ENCODE results near the gene PARP14. TPM values are rescaled to one million over a fixed set of nuclear protein-coding genes. Genes with fewer than 3 reads are reported as not detected.

PARP14 gene
- total RNA-seq, 1 donor from 2014 or later: 21.9 TPM

DNA sequence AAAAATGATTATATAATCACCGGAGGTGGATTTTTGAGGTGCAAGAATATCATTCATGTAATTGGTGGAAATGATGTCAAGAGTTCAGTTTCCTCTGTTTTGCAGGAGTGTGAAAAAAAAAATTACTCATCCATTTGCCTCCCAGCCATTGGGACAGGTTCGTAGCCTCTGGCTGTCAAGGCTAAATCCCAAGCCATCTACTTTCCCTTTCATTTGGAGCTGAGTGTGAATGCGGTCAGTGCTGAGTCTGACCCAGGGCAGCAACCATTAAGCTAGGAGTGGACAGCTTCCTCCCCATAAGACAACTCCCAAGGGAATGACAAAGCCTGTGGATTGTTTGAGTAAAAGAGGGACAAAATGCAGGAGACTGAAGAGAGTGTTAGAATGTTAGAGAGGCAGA, 33.6 kb downstream of the PARP14 start:
- Histone ChIP-seq H3K27ac (ENCODE audit: low read depth, low read length) (no peak overlapping the region), H3K9ac (ENCODE audit: low read depth in 1 of 3, low read length in 3 of 3) (no peak overlapping the region), H3K9me3 (ENCODE audit: control insufficient read depth in 3 of 3, low read length in 3 of 3) (no peaks in the 10 kb centered on the region), H3K27me3 (ENCODE audit: control insufficient read depth in 3 of 3, insufficient read depth in 3 of 3, low read length in 3 of 3) (no peaks in the 10 kb centered on the region), H3K36me3 (ENCODE audit: control insufficient read depth in 3 of 3, insufficient read depth in 3 of 3, low read length in 3 of 3) (peaks cover 16 to 45% (median 44%) of the 10 kb centered on the region in 3 donors), H3K4me3 (ENCODE audit: low read length in 3 of 3) (no peak overlapping the region), H3K4me1 (ENCODE audit: control insufficient read depth in 3 of 3, insufficient read depth in 3 of 3, low read length in 3 of 3) (no peaks in the 10 kb centered on the region)

DNA sequence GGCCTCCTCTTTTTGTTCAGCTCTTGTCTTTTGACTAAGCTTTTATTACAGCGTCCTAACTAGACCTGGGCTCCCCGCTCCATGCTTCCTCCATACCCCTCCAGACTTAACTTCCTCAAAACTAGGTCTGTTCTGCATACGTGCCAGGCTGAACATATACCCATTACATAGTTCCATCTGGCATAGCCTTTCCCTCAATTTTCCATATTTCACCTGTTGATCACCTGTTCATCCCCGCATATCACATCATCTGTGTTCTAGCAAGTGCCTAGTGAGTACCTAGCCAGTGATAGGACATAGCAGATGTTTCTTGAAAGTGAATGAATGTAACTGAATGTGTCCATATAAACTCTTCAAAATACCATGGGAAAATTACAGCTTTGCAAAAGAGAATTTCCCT, 36.0 kb downstream of the PARP14 start:
- H3K9ac ChIP-seq (ENCODE audit: low read depth in 1 of 3, low read length in 3 of 3): no peak overlapping the region
- H3K27me3 ChIP-seq (ENCODE audit: control insufficient read depth in 3 of 3, insufficient read depth in 3 of 3, low read length in 3 of 3): no peaks in the 10 kb centered on the region
- no peaks in the 10 kb centered on the region for H3K4me1 ChIP-seq (ENCODE audit: control insufficient read depth in 3 of 3, insufficient read depth in 3 of 3, low read length in 3 of 3)
- H3K9me3 ChIP-seq (ENCODE audit: control insufficient read depth in 3 of 3, low read length in 3 of 3): no peaks in the 10 kb centered on the region
- no peak overlapping the region for H3K27ac ChIP-seq (ENCODE audit: low read depth, low read length)
- no peak overlapping the region for H3K4me3 ChIP-seq (ENCODE audit: low read length in 3 of 3)
- peaks cover 21 to 46% (median 45%) of the 10 kb centered on the region in 3 donors for H3K36me3 ChIP-seq (ENCODE audit: control insufficient read depth in 3 of 3, insufficient read depth in 3 of 3, low read length in 3 of 3)

DNA sequence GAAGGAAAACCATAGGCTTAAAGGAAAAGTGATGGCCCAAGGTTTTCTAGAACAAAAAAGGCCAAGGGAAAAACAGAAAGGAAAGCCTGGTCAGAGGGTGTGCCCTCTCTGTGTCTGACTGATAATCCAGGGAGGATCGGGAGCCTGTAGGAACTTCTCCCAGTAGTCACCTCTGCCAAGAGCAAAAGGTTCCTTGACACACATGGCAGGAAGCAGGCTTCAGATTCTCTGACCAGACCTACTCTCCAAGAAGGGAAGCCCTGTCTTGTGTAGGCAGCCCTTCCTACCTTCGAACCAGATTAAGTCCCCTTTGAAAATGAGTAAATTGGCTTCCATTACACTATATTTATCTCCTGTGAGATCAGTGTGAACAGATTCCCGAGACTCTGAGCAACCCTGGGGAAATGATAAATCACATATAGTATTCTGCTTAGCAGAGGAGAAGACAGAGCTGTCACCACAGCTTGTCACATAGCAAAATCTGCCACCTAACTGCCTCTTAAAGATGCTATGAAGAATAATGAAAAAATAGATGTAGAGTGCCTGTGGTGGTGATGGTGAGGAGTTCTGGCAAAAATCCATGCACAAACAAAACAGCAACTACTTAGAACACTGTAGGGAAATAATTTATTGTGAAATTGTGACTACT, 38.8 kb downstream of the PARP14 start:
- Histone ChIP-seq H3K4me3 (ENCODE audit: low read length in 3 of 3) (no peak overlapping the region), H3K27ac (ENCODE audit: low read depth, low read length) (no peak overlapping the region), H3K9me3 (ENCODE audit: control insufficient read depth in 3 of 3, low read length in 3 of 3) (no peaks in the 10 kb centered on the region), H3K27me3 (ENCODE audit: control insufficient read depth in 3 of 3, insufficient read depth in 3 of 3, low read length in 3 of 3) (no peaks in the 10 kb centered on the region), H3K4me1 (ENCODE audit: control insufficient read depth in 3 of 3, insufficient read depth in 3 of 3, low read length in 3 of 3) (no peaks in the 10 kb centered on the region), H3K9ac (ENCODE audit: low read depth in 1 of 3, low read length in 3 of 3) (no peak overlapping the region), H3K36me3 (ENCODE audit: control insufficient read depth in 3 of 3, insufficient read depth in 3 of 3, low read length in 3 of 3) (peaks cover 13 to 39% (median 31%) of the 10 kb centered on the region in 3 donors)

DNA sequence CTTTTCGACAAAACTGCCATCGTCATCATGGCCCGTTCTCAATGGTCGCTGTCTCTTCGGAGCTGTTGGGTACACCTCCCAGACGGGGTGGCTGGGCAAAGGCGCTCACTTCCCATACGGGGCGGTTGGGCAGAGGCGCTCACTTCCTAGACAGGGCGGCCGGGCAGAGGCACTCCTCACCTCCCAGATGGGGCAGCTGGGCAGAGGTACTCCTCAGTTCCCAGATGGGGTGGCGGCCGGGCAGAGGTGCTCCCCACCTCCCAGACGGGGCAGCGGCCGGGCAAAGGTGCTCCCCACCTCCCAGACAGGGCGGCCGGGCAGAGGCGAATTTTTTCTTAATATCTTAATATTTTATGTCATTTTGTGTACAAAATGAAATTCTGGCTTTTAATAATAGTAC, 44.5 kb downstream of the PARP14 start:
- peaks cover 0 to 9% (median 3%) of the 10 kb centered on the region in 3 donors for H3K36me3 ChIP-seq (ENCODE audit: control insufficient read depth in 3 of 3, insufficient read depth in 3 of 3, low read length in 3 of 3)
- H3K4me3 ChIP-seq (ENCODE audit: low read length in 3 of 3): no peak overlapping the region
- no peak overlapping the region for H3K27ac ChIP-seq (ENCODE audit: low read depth, low read length)
- no peak overlapping the region for H3K9ac ChIP-seq (ENCODE audit: low read depth in 1 of 3, low read length in 3 of 3)
- no peaks in the 10 kb centered on the region for H3K27me3 ChIP-seq (ENCODE audit: control insufficient read depth in 3 of 3, insufficient read depth in 3 of 3, low read length in 3 of 3)
- H3K9me3 ChIP-seq (ENCODE audit: control insufficient read depth in 3 of 3, low read length in 3 of 3): no peaks in the 10 kb centered on the region
- no peaks in the 10 kb centered on the region for H3K4me1 ChIP-seq (ENCODE audit: control insufficient read depth in 3 of 3, insufficient read depth in 3 of 3, low read length in 3 of 3)

DNA sequence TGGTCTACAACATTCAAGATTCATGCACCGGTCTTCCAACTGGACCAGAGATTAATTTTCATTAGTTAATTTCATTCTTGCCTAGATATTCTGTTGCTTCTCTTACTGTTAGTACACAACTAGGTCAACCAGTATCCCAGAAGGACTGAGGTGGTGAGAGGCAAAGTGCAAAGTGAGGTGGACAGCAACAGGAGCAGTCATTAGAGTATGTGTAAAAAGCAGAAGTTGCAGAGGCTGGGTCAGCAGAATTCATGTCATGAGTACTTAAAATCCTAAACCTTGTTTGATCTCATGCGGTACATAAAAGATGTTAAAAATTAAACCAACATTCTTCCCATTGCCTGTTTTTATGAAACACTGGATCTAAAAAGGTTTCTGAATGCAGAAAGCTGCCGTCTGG, 46.7 kb downstream of the PARP14 start:
- Histone ChIP-seq H3K4me1 (ENCODE audit: control insufficient read depth in 3 of 3, insufficient read depth in 3 of 3, low read length in 3 of 3) (no peaks in the 10 kb centered on the region), H3K9ac (ENCODE audit: low read depth in 1 of 3, low read length in 3 of 3) (no peak overlapping the region), H3K27me3 (ENCODE audit: control insufficient read depth in 3 of 3, insufficient read depth in 3 of 3, low read length in 3 of 3) (no peaks in the 10 kb centered on the region), H3K9me3 (ENCODE audit: control insufficient read depth in 3 of 3, low read length in 3 of 3) (no peaks in the 10 kb centered on the region), H3K36me3 (ENCODE audit: control insufficient read depth in 3 of 3, insufficient read depth in 3 of 3, low read length in 3 of 3) (peaks cover 0 to 8% (median 0%) of the 10 kb centered on the region in 3 donors), H3K4me3 (ENCODE audit: low read length in 3 of 3) (no peak overlapping the region), H3K27ac (ENCODE audit: low read depth, low read length) (no peak overlapping the region)

DNA sequence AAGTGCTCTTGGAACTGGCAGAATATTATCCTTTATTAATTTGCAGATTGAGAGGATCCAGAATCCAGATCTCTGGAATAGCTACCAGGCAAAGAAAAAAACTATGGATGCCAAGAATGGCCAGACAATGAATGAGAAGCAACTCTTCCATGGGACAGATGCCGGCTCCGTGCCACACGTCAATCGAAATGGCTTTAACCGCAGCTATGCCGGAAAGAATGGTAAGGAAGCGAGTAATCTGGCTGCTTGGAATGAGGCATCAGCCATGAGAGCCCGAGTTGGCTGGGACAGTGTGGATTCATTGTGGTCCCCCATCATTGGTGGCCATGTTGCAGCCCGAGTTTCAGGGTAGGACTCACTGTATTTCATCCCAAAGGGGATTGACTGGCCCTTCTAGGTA, 47.1 kb downstream of the PARP14 start:
- Histone ChIP-seq H3K9ac (ENCODE audit: low read depth in 1 of 3, low read length in 3 of 3) (no peak overlapping the region), H3K27ac (ENCODE audit: low read depth, low read length) (no peak overlapping the region), H3K9me3 (ENCODE audit: control insufficient read depth in 3 of 3, low read length in 3 of 3) (no peaks in the 10 kb centered on the region), H3K27me3 (ENCODE audit: control insufficient read depth in 3 of 3, insufficient read depth in 3 of 3, low read length in 3 of 3) (no peaks in the 10 kb centered on the region), H3K4me3 (ENCODE audit: low read length in 3 of 3) (no peak overlapping the region), H3K36me3 (ENCODE audit: control insufficient read depth in 3 of 3, insufficient read depth in 3 of 3, low read length in 3 of 3) (peaks cover 0 to 7% (median 0%) of the 10 kb centered on the region in 3 donors), H3K4me1 (ENCODE audit: control insufficient read depth in 3 of 3, insufficient read depth in 3 of 3, low read length in 3 of 3) (no peaks in the 10 kb centered on the region)

DNA sequence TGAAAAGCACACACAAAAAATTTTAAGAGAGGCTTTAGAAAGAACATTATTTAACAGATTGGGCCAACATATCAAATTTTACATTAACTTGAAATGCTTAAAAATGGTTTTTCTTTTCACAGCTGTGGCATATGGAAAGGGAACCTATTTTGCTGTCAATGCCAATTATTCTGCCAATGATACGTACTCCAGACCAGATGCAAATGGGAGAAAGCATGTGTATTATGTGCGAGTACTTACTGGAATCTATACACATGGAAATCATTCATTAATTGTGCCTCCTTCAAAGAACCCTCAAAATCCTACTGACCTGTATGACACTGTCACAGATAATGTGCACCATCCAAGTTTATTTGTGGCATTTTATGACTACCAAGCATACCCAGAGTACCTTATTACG, 47.5 kb downstream of the PARP14 start:
- Histone ChIP-seq H3K36me3 (ENCODE audit: control insufficient read depth in 3 of 3, insufficient read depth in 3 of 3, low read length in 3 of 3) (peaks cover 0 to 7% (median 0%) of the 10 kb centered on the region in 3 donors), H3K27me3 (ENCODE audit: control insufficient read depth in 3 of 3, insufficient read depth in 3 of 3, low read length in 3 of 3) (no peaks in the 10 kb centered on the region), H3K4me1 (ENCODE audit: control insufficient read depth in 3 of 3, insufficient read depth in 3 of 3, low read length in 3 of 3) (no peaks in the 10 kb centered on the region), H3K9ac (ENCODE audit: low read depth in 1 of 3, low read length in 3 of 3) (no peak overlapping the region), H3K9me3 (ENCODE audit: control insufficient read depth in 3 of 3, low read length in 3 of 3) (no peaks in the 10 kb centered on the region), H3K27ac (ENCODE audit: low read depth, low read length) (no peak overlapping the region), H3K4me3 (ENCODE audit: low read length in 3 of 3) (no peak overlapping the region)

DNA sequence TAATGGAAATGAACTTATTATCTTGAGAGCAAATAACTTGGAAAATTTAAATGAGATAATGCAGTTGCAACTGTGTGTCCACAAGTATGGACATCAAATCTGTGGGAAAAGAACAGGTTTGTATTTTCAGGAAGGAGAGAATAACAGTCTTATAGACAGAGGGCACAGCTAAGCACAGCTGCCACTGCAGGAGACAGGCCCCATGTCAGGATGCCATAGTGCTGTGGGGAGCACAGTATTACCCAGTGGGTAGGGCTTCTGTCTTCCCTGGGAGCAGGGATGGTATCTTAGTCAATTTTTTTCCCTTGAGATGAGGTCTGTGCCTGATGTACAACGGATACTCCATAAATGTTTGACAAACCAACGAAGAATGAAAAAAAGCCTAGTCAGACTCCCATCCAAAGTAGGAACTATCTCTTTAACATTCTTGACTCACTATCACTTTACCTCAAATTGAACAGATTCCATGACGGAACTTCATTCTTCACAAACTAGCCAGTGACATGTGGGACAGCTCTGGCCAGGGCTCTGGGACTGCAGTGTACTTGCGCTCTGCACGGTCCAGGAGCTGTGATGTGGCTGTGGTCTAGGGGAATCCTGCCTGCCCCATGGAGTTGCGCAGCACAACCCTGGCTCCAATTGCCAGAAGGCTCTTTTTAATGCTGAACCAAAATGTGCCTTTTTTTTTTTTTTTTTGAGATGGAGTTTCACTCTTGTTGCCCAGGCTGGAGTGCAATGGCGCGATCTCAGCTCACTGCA, 48.3 kb downstream of the PARP14 start:
- peaks cover 0 to 7% (median 0%) of the 10 kb centered on the region in 3 donors for H3K36me3 ChIP-seq (ENCODE audit: control insufficient read depth in 3 of 3, insufficient read depth in 3 of 3, low read length in 3 of 3)

DNA sequence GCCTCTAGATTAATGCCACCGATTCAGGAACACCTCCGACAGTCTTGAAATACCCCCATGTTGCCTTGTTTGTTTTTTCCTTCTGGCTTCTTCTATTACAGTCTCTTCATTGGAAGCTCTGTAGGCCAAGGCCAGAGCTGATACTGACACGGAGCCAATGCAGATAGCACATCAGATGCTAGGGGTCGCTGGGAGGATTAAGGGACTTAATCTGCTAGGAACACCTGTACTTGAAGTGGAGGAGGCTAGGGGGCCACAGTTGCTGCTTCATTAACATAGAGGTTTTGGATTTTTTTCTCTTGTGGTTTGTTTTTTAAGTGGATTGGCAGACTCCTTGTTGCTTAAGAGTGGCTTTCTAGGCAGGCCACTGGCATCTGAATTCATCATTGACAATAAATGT, 49.6 kb downstream of the PARP14 start:
- Histone ChIP-seq H3K36me3 (ENCODE audit: control insufficient read depth in 3 of 3, insufficient read depth in 3 of 3, low read length in 3 of 3) (peaks cover 0 to 7% (median 0%) of the 10 kb centered on the region in 3 donors), H3K9me3 (ENCODE audit: control insufficient read depth in 3 of 3, low read length in 3 of 3) (no peaks in the 10 kb centered on the region), H3K27ac (ENCODE audit: low read depth, low read length) (no peak overlapping the region)

More for the DNA sequence above, 48.3 kb downstream of the PARP14 start:
- Histone ChIP-seq H3K27ac (ENCODE audit: low read depth, low read length) (no peak overlapping the region), H3K9ac (ENCODE audit: low read depth in 1 of 3, low read length in 3 of 3) (no peak overlapping the region), H3K4me1 (ENCODE audit: control insufficient read depth in 3 of 3, insufficient read depth in 3 of 3, low read length in 3 of 3) (no peaks in the 10 kb centered on the region), H3K27me3 (ENCODE audit: control insufficient read depth in 3 of 3, insufficient read depth in 3 of 3, low read length in 3 of 3) (no peaks in the 10 kb centered on the region), H3K4me3 (ENCODE audit: low read length in 3 of 3) (no peak overlapping the region), H3K9me3 (ENCODE audit: control insufficient read depth in 3 of 3, low read length in 3 of 3) (no peaks in the 10 kb centered on the region)

More for the DNA sequence above, 49.6 kb downstream of the PARP14 start:
- no peaks in the 10 kb centered on the region for H3K27me3 ChIP-seq (ENCODE audit: control insufficient read depth in 3 of 3, insufficient read depth in 3 of 3, low read length in 3 of 3)
- no peak overlapping the region for H3K4me3 ChIP-seq (ENCODE audit: low read length in 3 of 3)
- no peaks in the 10 kb centered on the region for H3K4me1 ChIP-seq (ENCODE audit: control insufficient read depth in 3 of 3, insufficient read depth in 3 of 3, low read length in 3 of 3)
- no peak overlapping the region for H3K9ac ChIP-seq (ENCODE audit: low read depth in 1 of 3, low read length in 3 of 3)
